Osteocyte (in vitro differentiated cells): Measurements from ENCODE around the gene NLGN1. TPM values are rescaled to one million over a fixed set of nuclear protein-coding genes. Genes with fewer than 3 reads are reported as not detected.
"Not testable (repeated sequence)": the region's sequence is repeated elsewhere in the genome, so short reads cannot be mapped to it uniquely, and the experiment has no call there.

Source experiments
- DNase-seq: peaks from one replicate; pipeline ENCODE4 v3.0.0; 2021; ENCODE audit warnings: mixed read lengths; ENCODE audit not compliant: unreplicated experiment; ENCODE audit errors: extremely low spot score
- H3K27ac Mint-ChIP-seq: one replicate; pipeline ENCODE4 v1.8.0; 2021; ENCODE audit warnings: mild to moderate bottlenecking, mixed read lengths; ENCODE audit not compliant: unreplicated experiment
- H3K27me3 Mint-ChIP-seq: one replicate; pipeline ENCODE4 v1.8.0; 2021; ENCODE audit warnings: mixed read lengths; ENCODE audit not compliant: unreplicated experiment
- H3K36me3 Mint-ChIP-seq: one replicate; pipeline ENCODE4 v1.8.0; 2021; ENCODE audit warnings: mixed read lengths; ENCODE audit not compliant: unreplicated experiment
- H3K4me1 Mint-ChIP-seq: one replicate; pipeline ENCODE4 v1.8.0; 2021; ENCODE audit warnings: mixed read lengths; ENCODE audit not compliant: unreplicated experiment
- H3K4me3 Mint-ChIP-seq: one replicate; pipeline ENCODE4 v1.8.0; 2021; ENCODE audit warnings: mild to moderate bottlenecking, moderate library complexity, mixed read lengths; ENCODE audit not compliant: unreplicated experiment
- H3K9me3 Mint-ChIP-seq: one replicate; pipeline ENCODE4 v1.8.0; 2021; ENCODE audit warnings: mixed read lengths; ENCODE audit not compliant: unreplicated experiment
- CTCF ChIP-seq: fragments of 200-600 bp; sonication (generic); IDR thresholded peaks from 2 replicates; pipeline ENCODE4 v1.5.0; 2021; ENCODE audit warnings: antibody characterized with exemption, mild to moderate bottlenecking, moderate library complexity
- total RNA-seq: library from RNA; stranded (reverse); gene quantifications from 2 replicates; pipeline ENCODE4 v1.2.1, GENCODE V29; 2021

Gene NLGN1
- total RNA-seq, 1 donor from 2014 or later: 3.9 TPM

GRCh38 chr3:173380681-173381080 is 16.9 kb upstream of the NLGN1 start:
- Mint-ChIP-seq H3K4me3 (no peak overlapping the region), H3K27ac (no peak overlapping the region), H3K4me1 (no peaks in the 10 kb centered on the region), H3K9me3 (no peaks in the 10 kb centered on the region), H3K27me3 (peaks cover 20% of the 10 kb centered on the region), H3K36me3 (no peaks in the 10 kb centered on the region)
- TF ChIP-seq CTCF: no peak
- no peak for DNase-seq

DNA sequence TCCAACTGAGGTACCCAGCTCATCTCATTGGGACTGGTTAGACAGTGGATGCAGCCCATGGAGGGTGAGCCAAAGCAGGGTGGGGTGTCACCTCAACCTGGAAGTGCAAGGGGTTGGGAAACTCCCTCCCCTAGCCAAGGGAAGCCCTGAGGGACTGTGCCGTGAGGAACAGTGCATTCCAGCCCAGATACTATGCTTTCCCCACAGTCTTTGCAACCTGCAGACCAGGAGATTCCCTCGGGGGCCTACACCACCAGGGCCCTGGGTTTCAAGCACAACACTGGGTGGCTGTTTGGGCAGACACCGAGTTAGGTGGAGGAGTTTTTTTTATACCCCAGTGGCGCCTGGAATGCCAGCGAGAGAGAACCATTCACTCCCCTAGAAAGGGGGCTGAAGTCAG is 15.6 kb upstream of the NLGN1 start:
- not testable (repeated sequence) for H3K27ac Mint-ChIP-seq, H3K36me3 Mint-ChIP-seq, H3K9me3 Mint-ChIP-seq, H3K4me1 Mint-ChIP-seq, DNase-seq, H3K4me3 Mint-ChIP-seq
- H3K27me3 Mint-ChIP-seq: peaks cover 21% of the 10 kb centered on the region

DNA sequence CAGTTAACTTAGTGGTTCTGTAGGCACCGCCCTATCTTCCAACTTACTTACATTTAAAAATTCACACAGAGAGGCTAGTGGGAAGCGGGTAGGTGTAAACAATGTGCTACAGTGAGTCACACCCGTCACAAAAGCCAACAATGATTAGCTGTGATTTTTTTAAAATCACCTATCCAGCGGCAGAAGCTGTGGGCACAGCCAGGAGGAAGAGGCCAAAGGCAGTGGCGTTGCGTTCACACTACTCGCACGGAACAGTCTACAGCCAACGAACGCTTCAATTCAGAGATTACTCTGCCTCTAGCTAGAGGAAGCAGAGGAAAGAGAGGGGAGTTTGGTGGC is 2.5 kb upstream of the NLGN1 start:
- no peaks in the 10 kb centered on the region for H3K9me3 Mint-ChIP-seq
- H3K4me3 Mint-ChIP-seq: peak overlapping the region; percentile 92
- peaks cover 36% of the 10 kb centered on the region for H3K4me1 Mint-ChIP-seq
- TF ChIP-seq CTCF: no peak
- peak overlapping the region; percentile 82 for H3K27ac Mint-ChIP-seq
- no peaks in the 10 kb centered on the region for H3K27me3 Mint-ChIP-seq
- no peak for DNase-seq
- no peaks in the 10 kb centered on the region for H3K36me3 Mint-ChIP-seq

DNA sequence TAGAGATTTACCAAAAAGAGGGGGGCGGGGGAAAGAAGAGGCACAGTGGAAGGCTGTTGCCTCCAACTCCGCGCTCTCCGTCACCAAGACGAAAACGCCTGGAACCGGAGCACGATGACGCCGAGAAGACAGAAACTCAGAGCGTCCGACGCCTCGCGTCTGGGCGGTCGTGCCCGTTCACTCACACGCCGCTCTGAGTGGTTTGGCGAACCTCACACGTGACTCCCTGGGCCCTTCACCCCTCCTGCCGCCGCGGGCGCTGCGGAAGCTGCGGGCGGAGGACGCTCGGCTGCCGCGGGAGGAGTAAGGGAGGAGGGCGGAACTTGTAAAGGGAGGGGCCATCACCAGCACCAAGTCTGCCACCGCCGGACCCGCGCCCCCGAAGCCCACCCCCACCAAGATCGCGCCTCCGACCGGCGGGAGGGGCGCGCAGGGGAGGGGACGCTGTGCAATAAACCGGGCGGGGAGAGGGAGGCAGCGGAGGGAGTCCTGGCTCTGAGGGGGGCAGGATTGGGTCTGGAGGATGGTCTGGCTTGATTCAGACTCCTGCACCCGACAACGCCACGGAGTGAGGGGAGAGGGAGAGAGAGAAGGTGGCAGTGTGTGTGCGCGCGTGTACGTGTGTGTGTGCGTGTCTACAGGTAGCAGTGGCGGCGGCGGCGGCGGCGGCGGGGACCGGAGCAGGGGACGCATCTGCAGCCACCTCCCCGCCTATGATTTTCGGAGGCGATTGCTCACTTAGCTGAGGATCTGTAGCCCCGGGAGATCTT is 1.9 kb upstream of the NLGN1 start:
- Mint-ChIP-seq H3K27me3 (peaks cover 3% of the 10 kb centered on the region), H3K4me3 (peak overlapping the region; percentile 92), H3K4me1 (peaks cover 36% of the 10 kb centered on the region), H3K9me3 (no peaks in the 10 kb centered on the region), H3K27ac (peak overlapping the region; percentile 82), H3K36me3 (no peaks in the 10 kb centered on the region)
- DNase-seq: peak; percentile 89
- no peak for TF ChIP-seq CTCF

GRCh38 chr3:173396191-173397041 is 1.1 kb upstream of the NLGN1 start:
- peak overlapping the region; percentile 92 for H3K4me3 Mint-ChIP-seq
- no peak for DNase-seq
- H3K9me3 Mint-ChIP-seq: no peaks in the 10 kb centered on the region
- TF ChIP-seq CTCF: no peak
- peaks cover 34% of the 10 kb centered on the region for H3K4me1 Mint-ChIP-seq
- H3K27ac Mint-ChIP-seq: peak overlapping the region; percentile 87
- peaks cover 9% of the 10 kb centered on the region for H3K27me3 Mint-ChIP-seq
- no peaks in the 10 kb centered on the region for H3K36me3 Mint-ChIP-seq
